Gastrocnemius medialis (tissue), 4 donors: ENCODE measurements around the gene TRUB1.

Experiments used
- CTCF ChIP-seq, 5 experiments: fragments of 450-650 bp in 3 of 5; fragments of 200-600 bp in 2 of 5; sonication (generic) in 2 of 5; IDR thresholded peaks in 4 of 5; conservative IDR thresholded peaks in 1 of 5; 1 replicate in 4 of 5; 2 replicates in 1 of 5; pipeline ENCODE4 v1.5.1; 2016 to 2019; ENCODE audit warnings: antibody characterized with exemption in 5 of 5, mild to moderate bottlenecking in 3 of 5, moderate library complexity in 3 of 5
- POLR2A ChIP-seq, 2 donors: fragments of 450-650 bp; IDR thresholded peaks; one replicate each; pipeline ENCODE4 v1.6.1; 2017; ENCODE audit warnings: antibody characterized with exemption in 2 of 2, mild to moderate bottlenecking in 2 of 2, moderate library complexity in 2 of 2

GRCh38 chr10:115005771-115006170, 67.8 kb downstream of the TRUB1 start:
- TF ChIP-seq CTCF (IDR thresholded peaks at IDR 0.05 in 4 of 5, conservative IDR thresholded peaks at IDR 0.05 in 1 of 5) (no peak), POLR2A (IDR thresholded peaks at IDR 0.05) (no peak)
